ENCODE results near the gene HNRNPR. TPM values are rescaled to one million over a fixed set of nuclear protein-coding genes. Genes with fewer than 3 reads are reported as not detected.

Gene HNRNPR
- total and polyA plus RNA-seq, 9 of the 15 experiments (the other 6 are each of a cell fraction or from before 2014, with no cell fraction given), result 80.9 to 372 (median 301) TPM

DNA sequence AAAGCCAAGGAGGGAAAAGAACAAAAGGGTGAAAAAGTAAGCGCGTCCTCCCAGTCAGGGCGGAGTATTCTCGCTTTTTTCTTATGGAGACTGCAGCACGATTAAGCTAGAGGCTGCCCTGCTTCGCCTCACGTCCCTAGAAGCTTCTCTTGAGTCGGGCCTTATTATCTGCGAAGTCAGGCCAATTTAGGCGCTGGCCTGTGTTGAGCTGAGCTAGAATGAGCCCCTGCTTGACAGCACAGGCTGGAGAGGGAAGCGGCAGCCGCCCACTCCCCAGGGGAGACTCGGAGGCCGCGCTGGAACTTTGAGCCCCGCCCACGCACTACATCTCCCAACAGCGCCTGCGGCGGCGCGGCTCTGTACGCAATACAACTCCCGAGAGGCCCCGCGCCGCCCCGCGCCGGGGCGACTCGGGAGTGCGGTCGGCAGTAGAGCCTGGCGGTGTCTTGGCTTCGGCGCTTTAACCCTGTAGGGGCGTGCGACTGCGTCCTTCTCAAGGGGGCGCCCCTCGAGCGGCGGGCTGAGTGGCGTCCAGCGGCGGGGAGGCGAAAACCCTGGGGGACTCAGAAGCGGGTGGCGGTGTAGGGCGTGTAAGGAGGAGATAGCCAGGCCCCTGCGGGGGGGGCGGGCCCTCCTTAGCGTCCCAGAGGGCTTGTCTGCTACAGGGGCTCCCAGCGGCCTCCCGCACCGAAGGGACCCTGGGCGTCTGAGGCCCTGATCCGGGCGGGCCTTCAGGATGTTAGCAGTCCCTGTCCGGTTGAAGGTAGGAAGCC lies 24.7 kb upstream of the HNRNPR start (continued):
- TF ChIP-seq HIVEP1 (CRISPR knock-in tag; IDR thresholded peaks at IDR 0.05), result peak; percentile 26; the same call in 1 of the 2 replicates
- TF ChIP-seq, protein P1, sequence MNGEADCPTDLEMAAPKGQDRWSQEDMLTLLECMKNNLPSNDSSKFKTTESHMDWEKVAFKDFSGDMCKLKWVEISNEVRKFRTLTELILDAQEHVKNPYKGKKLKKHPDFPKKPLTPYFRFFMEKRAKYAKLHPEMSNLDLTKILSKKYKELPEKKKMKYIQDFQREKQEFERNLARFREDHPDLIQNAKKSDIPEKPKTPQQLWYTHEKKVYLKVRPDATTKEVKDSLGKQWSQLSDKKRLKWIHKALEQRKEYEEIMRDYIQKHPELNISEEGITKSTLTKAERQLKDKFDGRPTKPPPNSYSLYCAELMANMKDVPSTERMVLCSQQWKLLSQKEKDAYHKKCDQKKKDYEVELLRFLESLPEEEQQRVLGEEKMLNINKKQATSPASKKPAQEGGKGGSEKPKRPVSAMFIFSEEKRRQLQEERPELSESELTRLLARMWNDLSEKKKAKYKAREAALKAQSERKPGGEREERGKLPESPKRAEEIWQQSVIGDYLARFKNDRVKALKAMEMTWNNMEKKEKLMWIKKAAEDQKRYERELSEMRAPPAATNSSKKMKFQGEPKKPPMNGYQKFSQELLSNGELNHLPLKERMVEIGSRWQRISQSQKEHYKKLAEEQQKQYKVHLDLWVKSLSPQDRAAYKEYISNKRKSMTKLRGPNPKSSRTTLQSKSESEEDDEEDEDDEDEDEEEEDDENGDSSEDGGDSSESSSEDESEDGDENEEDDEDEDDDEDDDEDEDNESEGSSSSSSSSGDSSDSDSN (IDR thresholded peaks at IDR 0.05; ENCODE audit: borderline replicate concordance in 1 of 2, low read depth in 2 of 2, low read length in 2 of 2), result peak; percentile 85 to 87; a peak in 3 of 4 replicates
- TF ChIP-seq ATF2 (CRISPR knock-in tag; IDR thresholded peaks at IDR 0.05), result no peak
- peak in 1 of 3 experiments; percentile 87; a peak in 2 of 6 replicates for TF ChIP-seq ZBTB11 (CRISPR knock-in tag; IDR thresholded peaks at IDR 0.05)
- peak; percentile 83 to 92 for TF ChIP-seq MNT (conservative IDR thresholded peaks at IDR 0.05)
- peak; percentile 78 for TF ChIP-seq PML (IDR thresholded peaks at IDR 0.05; ENCODE audit: low read length)
- TF ChIP-seq KLF10 (CRISPR knock-in tag; IDR thresholded peaks at IDR 0.05), result no peak
- TF ChIP-seq RB1 (IDR thresholded peaks at IDR 0.05; ENCODE audit: low read depth), result peak; percentile 90
- TF ChIP-seq HOXB6 (CRISPR knock-in tag; IDR thresholded peaks at IDR 0.05; ENCODE audit: borderline replicate concordance), result no peak
- TF ChIP-seq SAFB (IDR thresholded peaks at IDR 0.05; ENCODE audit: borderline replicate concordance, low read depth, low read length), result peak; percentile 48; the same call in 1 of the 2 replicates
- TF ChIP-seq E2F3 (CRISPR knock-in tag; IDR thresholded peaks at IDR 0.05), result peak; percentile 72; the same call in 1 of the 2 replicates
- no peak for TF ChIP-seq TAF15 (IDR thresholded peaks at IDR 0.05; ENCODE audit: low read depth, low read length)
- TF ChIP-seq DIDO1 (tag; IDR thresholded peaks at IDR 0.05; ENCODE audit: low read depth), result no peak
- TF ChIP-seq, protein P2, sequence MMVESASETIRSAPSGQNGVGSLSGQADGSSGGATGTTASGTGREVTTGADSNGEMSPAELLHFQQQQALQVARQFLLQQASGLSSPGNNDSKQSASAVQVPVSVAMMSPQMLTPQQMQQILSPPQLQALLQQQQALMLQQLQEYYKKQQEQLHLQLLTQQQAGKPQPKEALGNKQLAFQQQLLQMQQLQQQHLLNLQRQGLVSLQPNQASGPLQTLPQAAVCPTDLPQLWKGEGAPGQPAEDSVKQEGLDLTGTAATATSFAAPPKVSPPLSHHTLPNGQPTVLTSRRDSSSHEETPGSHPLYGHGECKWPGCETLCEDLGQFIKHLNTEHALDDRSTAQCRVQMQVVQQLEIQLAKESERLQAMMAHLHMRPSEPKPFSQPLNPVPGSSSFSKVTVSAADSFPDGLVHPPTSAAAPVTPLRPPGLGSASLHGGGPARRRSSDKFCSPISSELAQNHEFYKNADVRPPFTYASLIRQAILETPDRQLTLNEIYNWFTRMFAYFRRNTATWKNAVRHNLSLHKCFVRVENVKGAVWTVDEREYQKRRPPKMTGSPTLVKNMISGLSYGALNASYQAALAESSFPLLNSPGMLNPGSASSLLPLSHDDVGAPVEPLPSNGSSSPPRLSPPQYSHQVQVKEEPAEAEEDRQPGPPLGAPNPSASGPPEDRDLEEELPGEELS (CRISPR knock-in tag; IDR thresholded peaks at IDR 0.05; ENCODE audit: borderline replicate concordance), result peak; percentile 58; the same call in 1 of the 2 replicates
- TF ChIP-seq ZFP36 (IDR thresholded peaks at IDR 0.05; ENCODE audit: low read depth, low read length, partially characterized antibody), result peak; percentile 23

All from K562 (cell line).